Retinal pigment epithelial cell (primary cell): Measurements from ENCODE around the gene SUPT4H1.
"Not testable (repeated sequence)": the region's sequence is repeated elsewhere in the genome, so short reads cannot be mapped to it uniquely, and the experiment has no call there.

Experiments
- DNase-seq: peaks from one replicate; pipeline ENCODE4 v3.0.0-alpha.2; 2010; ENCODE audit warnings: low read depth
- H3K4me3 ChIP-seq: 2 replicates; pipeline ENCODE4 v1.5.1; 2011; ENCODE audit warnings: mild to moderate bottlenecking, low read length, control low read depth, moderate library complexity
- CTCF ChIP-seq: conservative IDR thresholded peaks from 2 replicates; pipeline ENCODE4 v1.5.1; 2011; ENCODE audit warnings: low read depth, low read length, control low read depth, inconsistent platforms

The SUPT4H1 gene

GRCh38 chr17:58344791-58345157 lies 7.2 kb downstream of the SUPT4H1 start:
- no peak for DNase-seq
- TF ChIP-seq CTCF: no peak
- no peak overlapping the region for H3K4me3 ChIP-seq

GRCh38 chr17:58344047-58344790 lies 7.8 kb downstream of the SUPT4H1 start:
- H3K4me3 ChIP-seq: no peak overlapping the region
- DNase-seq: no peak
- TF ChIP-seq CTCF: no peak

GRCh38 chr17:58343131-58343530 lies 8.9 kb downstream of the SUPT4H1 start:
- no peak overlapping the region for H3K4me3 ChIP-seq
- TF ChIP-seq CTCF: no peak
- no peak for DNase-seq

GRCh38 chr17:58341861-58342475 lies 10.0 kb downstream of the SUPT4H1 start:
- no peak overlapping the region for H3K4me3 ChIP-seq
- no peak for TF ChIP-seq CTCF
- no peak for DNase-seq

- H3K4me3 ChIP-seq: not testable (repeated sequence)
Measured at GRCh38 chr17:58341136-58341860, 10.7 kb downstream of the SUPT4H1 start.

GRCh38 chr17:58340405-58340876 lies 11.6 kb downstream of the SUPT4H1 start:
- no peak for TF ChIP-seq CTCF
- no peak for DNase-seq
- H3K4me3 ChIP-seq: no peak overlapping the region

More at GRCh38 chr17:58341136-58341860, 10.7 kb downstream of the SUPT4H1 start:
- not testable (repeated sequence) for DNase-seq

GRCh38 chr17:58339755-58340404 lies 12.1 kb downstream of the SUPT4H1 start:
- TF ChIP-seq CTCF: no peak
- DNase-seq: no peak
- H3K4me3 ChIP-seq: no peak overlapping the region
